Measurements from ENCODE around the gene LUC7L. TPM values are rescaled to one million over a fixed set of nuclear protein-coding genes. Genes with fewer than 3 reads are reported as not detected.

LUC7L gene
- polyA plus RNA-seq, 1 of the 3 experiments (the other 2 are of a cell fraction): 97.7 TPM

- Histone ChIP-seq H3F3A (replicated peaks; ENCODE audit: insufficient read depth) (no peaks in the 10 kb centered on the region), H3K4me3 (ENCODE audit: low read depth in 2 of 2, low read length in 1 of 2) (no peak overlapping the region), H3K9ac (no peak overlapping the region), H3K79me2 (ENCODE audit: insufficient read depth) (peaks cover 37% of the 10 kb centered on the region), H3K27ac (ENCODE audit: low read depth in 2 of 2, low read length in 1 of 2) (no peak overlapping the region), H3K9me2 (no peaks in the 10 kb centered on the region), H2AFZ (ENCODE audit: low read depth) (no peak overlapping the region), H3K4me2 (no peak overlapping the region), H3K9me3 (no peaks in the 10 kb centered on the region), H3K4me1 (ENCODE audit: control insufficient read depth in 1 of 2, insufficient read depth in 2 of 2, low read depth in 1 of 2, low read length in 1 of 2) (no peaks in the 10 kb centered on the region), H3K36me3 (replicated peaks in 1 of 2; ENCODE audit: control insufficient read depth in 1 of 2, insufficient read depth in 2 of 2, low read length in 1 of 2) (no peaks in the 10 kb centered on the region), H4K20me1 (ENCODE audit: insufficient read depth) (no peaks in the 10 kb centered on the region), H3K27me3 (ENCODE audit: insufficient read depth) (no peaks in the 10 kb centered on the region)
- WGBS (ENCODE audit: low lambda C conversion rate): 92% methylated on average over 4 of the region's 4 CpGs
- ChIA-PET POLR2A (no interaction called here), CTCF (interaction anchor here (2.1 kb wide), 1 partner anchor 9 kb away, joined by 6 read pairs; the partner anchor contains the start of gene FAM234A)
- DNase-seq: no peak
- TF ChIP-seq MEF2A (IDR thresholded peaks at IDR 0.05; ENCODE audit: borderline replicate concordance, low read depth) (no peak), GABPA (IDR thresholded peaks at IDR 0.05; ENCODE audit: low read depth) (no peak), RFX5 (IDR thresholded peaks at IDR 0.05; ENCODE audit: low read length) (no peak), EP300 (IDR thresholded peaks at IDR 0.05; ENCODE audit: borderline replicate concordance in 1 of 2, low read depth in 1 of 2, low read length in 1 of 2) (no peak), RCOR1 (IDR thresholded peaks at IDR 0.05; ENCODE audit: low read length) (no peak), JUND (IDR thresholded peaks at IDR 0.05) (no peak), POLR2AphosphoS5 (IDR thresholded peaks at IDR 0.05; ENCODE audit: low read depth, low read length) (no peak), FOSL2 (IDR thresholded peaks at IDR 0.05; ENCODE audit: borderline replicate concordance, low read depth) (no peak), MAX (IDR thresholded peaks at IDR 0.05; ENCODE audit: low read depth) (no peak), CHD2 (IDR thresholded peaks at IDR 0.05; ENCODE audit: low read length, partially characterized antibody) (no peak)
- TF ChIP-seq, protein P1, sequence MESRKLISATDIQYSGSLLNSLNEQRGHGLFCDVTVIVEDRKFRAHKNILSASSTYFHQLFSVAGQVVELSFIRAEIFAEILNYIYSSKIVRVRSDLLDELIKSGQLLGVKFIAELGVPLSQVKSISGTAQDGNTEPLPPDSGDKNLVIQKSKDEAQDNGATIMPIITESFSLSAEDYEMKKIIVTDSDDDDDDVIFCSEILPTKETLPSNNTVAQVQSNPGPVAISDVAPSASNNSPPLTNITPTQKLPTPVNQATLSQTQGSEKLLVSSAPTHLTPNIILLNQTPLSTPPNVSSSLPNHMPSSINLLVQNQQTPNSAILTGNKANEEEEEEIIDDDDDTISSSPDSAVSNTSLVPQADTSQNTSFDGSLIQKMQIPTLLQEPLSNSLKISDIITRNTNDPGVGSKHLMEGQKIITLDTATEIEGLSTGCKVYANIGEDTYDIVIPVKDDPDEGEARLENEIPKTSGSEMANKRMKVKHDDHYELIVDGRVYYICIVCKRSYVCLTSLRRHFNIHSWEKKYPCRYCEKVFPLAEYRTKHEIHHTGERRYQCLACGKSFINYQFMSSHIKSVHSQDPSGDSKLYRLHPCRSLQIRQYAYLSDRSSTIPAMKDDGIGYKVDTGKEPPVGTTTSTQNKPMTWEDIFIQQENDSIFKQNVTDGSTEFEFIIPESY (IDR thresholded peaks at IDR 0.05; ENCODE audit: borderline replicate concordance, low read depth): no peak
- TF ChIP-seq, protein P2, sequence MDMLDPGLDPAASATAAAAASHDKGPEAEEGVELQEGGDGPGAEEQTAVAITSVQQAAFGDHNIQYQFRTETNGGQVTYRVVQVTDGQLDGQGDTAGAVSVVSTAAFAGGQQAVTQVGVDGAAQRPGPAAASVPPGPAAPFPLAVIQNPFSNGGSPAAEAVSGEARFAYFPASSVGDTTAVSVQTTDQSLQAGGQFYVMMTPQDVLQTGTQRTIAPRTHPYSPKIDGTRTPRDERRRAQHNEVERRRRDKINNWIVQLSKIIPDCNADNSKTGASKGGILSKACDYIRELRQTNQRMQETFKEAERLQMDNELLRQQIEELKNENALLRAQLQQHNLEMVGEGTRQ (IDR thresholded peaks at IDR 0.05; ENCODE audit: borderline replicate concordance, low read depth, low read length): no peak
- TF ChIP-seq, protein P3, sequence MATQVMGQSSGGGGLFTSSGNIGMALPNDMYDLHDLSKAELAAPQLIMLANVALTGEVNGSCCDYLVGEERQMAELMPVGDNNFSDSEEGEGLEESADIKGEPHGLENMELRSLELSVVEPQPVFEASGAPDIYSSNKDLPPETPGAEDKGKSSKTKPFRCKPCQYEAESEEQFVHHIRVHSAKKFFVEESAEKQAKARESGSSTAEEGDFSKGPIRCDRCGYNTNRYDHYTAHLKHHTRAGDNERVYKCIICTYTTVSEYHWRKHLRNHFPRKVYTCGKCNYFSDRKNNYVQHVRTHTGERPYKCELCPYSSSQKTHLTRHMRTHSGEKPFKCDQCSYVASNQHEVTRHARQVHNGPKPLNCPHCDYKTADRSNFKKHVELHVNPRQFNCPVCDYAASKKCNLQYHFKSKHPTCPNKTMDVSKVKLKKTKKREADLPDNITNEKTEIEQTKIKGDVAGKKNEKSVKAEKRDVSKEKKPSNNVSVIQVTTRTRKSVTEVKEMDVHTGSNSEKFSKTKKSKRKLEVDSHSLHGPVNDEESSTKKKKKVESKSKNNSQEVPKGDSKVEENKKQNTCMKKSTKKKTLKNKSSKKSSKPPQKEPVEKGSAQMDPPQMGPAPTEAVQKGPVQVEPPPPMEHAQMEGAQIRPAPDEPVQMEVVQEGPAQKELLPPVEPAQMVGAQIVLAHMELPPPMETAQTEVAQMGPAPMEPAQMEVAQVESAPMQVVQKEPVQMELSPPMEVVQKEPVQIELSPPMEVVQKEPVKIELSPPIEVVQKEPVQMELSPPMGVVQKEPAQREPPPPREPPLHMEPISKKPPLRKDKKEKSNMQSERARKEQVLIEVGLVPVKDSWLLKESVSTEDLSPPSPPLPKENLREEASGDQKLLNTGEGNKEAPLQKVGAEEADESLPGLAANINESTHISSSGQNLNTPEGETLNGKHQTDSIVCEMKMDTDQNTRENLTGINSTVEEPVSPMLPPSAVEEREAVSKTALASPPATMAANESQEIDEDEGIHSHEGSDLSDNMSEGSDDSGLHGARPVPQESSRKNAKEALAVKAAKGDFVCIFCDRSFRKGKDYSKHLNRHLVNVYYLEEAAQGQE (IDR thresholded peaks at IDR 0.05; ENCODE audit: low read depth, low read length): no peak
- TF ChIP-seq, protein P4, sequence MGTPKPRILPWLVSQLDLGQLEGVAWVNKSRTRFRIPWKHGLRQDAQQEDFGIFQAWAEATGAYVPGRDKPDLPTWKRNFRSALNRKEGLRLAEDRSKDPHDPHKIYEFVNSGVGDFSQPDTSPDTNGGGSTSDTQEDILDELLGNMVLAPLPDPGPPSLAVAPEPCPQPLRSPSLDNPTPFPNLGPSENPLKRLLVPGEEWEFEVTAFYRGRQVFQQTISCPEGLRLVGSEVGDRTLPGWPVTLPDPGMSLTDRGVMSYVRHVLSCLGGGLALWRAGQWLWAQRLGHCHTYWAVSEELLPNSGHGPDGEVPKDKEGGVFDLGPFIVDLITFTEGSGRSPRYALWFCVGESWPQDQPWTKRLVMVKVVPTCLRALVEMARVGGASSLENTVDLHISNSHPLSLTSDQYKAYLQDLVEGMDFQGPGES (IDR thresholded peaks at IDR 0.05; ENCODE audit: low read depth, low read length): no peak
- TF ChIP-seq, protein P5, sequence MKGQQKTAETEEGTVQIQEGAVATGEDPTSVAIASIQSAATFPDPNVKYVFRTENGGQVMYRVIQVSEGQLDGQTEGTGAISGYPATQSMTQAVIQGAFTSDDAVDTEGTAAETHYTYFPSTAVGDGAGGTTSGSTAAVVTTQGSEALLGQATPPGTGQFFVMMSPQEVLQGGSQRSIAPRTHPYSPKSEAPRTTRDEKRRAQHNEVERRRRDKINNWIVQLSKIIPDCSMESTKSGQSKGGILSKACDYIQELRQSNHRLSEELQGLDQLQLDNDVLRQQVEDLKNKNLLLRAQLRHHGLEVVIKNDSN (IDR thresholded peaks at IDR 0.05; ENCODE audit: borderline replicate concordance, low read depth): no peak
Measured at GRCh38 chr16:243348-243747, 14.1 kb upstream of the LUC7L start.
